Trophoblast cell (in vitro differentiated cells and primary cell): ENCODE measurements around the gene DDX42.

Experiments
- DNase-seq, 2 donors: peaks; one replicate each; pipeline ENCODE4 v3.0.0-alpha.2; 2016
- H2AFZ ChIP-seq: 2 replicates; pipeline ENCODE4 v1.6.1; 2013; ENCODE audit warnings: low read length, moderate library complexity, mild to moderate bottlenecking; ENCODE audit not compliant: insufficient read depth, poor library complexity
- H2AK5ac ChIP-seq: 2 replicates; pipeline ENCODE4 v1.6.1; 2013; ENCODE audit warnings: mild to moderate bottlenecking, low read length
- H2BK120ac ChIP-seq: 2 replicates; pipeline ENCODE4 v1.6.1; 2013; ENCODE audit warnings: low read length, mild to moderate bottlenecking, moderate library complexity; ENCODE audit not compliant: insufficient read depth, poor library complexity
- H2BK12ac ChIP-seq: 2 replicates; pipeline ENCODE4 v1.6.1; 2013; ENCODE audit warnings: mild to moderate bottlenecking, low read length, moderate library complexity
- H2BK5ac ChIP-seq: 2 replicates; pipeline ENCODE4 v1.6.1; 2013; ENCODE audit warnings: low read length, low read depth, moderate library complexity, mild to moderate bottlenecking; ENCODE audit not compliant: poor library complexity
- H3K14ac ChIP-seq: 2 replicates; pipeline ENCODE4 v1.6.1; 2013; ENCODE audit warnings: mild to moderate bottlenecking, low read length
- H3K18ac ChIP-seq: 2 replicates; pipeline ENCODE4 v1.6.1; 2013; ENCODE audit warnings: mild to moderate bottlenecking, low read length
- H3K23ac ChIP-seq: 2 replicates; pipeline ENCODE4 v1.6.1; 2013; ENCODE audit warnings: low read length
- H3K27ac ChIP-seq: 2 replicates; pipeline ENCODE4 v1.5.1; 2013; ENCODE audit warnings: low read depth, mild to moderate bottlenecking, inconsistent platforms, low read length, moderate library complexity
- H3K27me3 ChIP-seq: 2 replicates; pipeline ENCODE4 v1.6.1; 2013; ENCODE audit warnings: inconsistent platforms, mild to moderate bottlenecking, low read length, moderate library complexity; ENCODE audit not compliant: insufficient read depth
- H3K36me3 ChIP-seq, 2 experiments: 1 replicate in 1 of 2; 2 replicates in 1 of 2; pipeline ENCODE4 v1.6.1; 2013; ENCODE audit warnings: low read length in 2 of 2, mild to moderate bottlenecking in 2 of 2, moderate library complexity in 1 of 2; ENCODE audit not compliant: insufficient read depth in 2 of 2, control insufficient read depth in 1 of 2
- H3K4ac ChIP-seq: 2 replicates; pipeline ENCODE4 v1.6.1; 2013; ENCODE audit warnings: low read depth, mild to moderate bottlenecking, low read length, moderate library complexity
- H3K4me1 ChIP-seq, 2 experiments: 1 replicate in 1 of 2; 2 replicates in 1 of 2; pipeline ENCODE4 v1.6.1; 2013; ENCODE audit warnings: low read length in 2 of 2, mild to moderate bottlenecking in 2 of 2, moderate library complexity in 1 of 2; ENCODE audit not compliant: insufficient read depth in 2 of 2, control insufficient read depth in 1 of 2
- H3K4me2 ChIP-seq: 2 replicates; pipeline ENCODE4 v1.6.1; 2013; ENCODE audit warnings: inconsistent platforms, mild to moderate bottlenecking, low read length, moderate library complexity
- H3K4me3 ChIP-seq: 2 replicates; pipeline ENCODE4 v1.5.1; 2013; ENCODE audit warnings: mild to moderate bottlenecking, low read depth, low read length, inconsistent platforms
- H3K79me1 ChIP-seq: one replicate; pipeline ENCODE4 v1.6.1; 2013; ENCODE audit warnings: low read length
- H3K79me2 ChIP-seq: 2 replicates; pipeline ENCODE4 v1.6.1; 2013; ENCODE audit warnings: low read length, mild to moderate bottlenecking; ENCODE audit not compliant: control insufficient read depth, insufficient read depth, poor library complexity
- H3K9ac ChIP-seq: 2 replicates; pipeline ENCODE4 v1.6.1; 2013; ENCODE audit warnings: mild to moderate bottlenecking, low read length
- H3K9me3 ChIP-seq: 2 replicates; pipeline ENCODE4 v1.6.1; 2013; ENCODE audit warnings: low read depth, mild to moderate bottlenecking, control low read depth, inconsistent platforms, low read length; ENCODE audit not compliant: insufficient read depth
- H4K12ac ChIP-seq: 2 replicates; pipeline ENCODE4 v1.6.1; 2013; ENCODE audit warnings: low read depth, mild to moderate bottlenecking, low read length, moderate library complexity
- H4K8ac ChIP-seq: 2 replicates; pipeline ENCODE4 v1.6.1; 2013; ENCODE audit warnings: low read depth, mild to moderate bottlenecking, low read length, moderate library complexity
- H4K91ac ChIP-seq: one replicate; pipeline ENCODE4 v1.6.1; 2013; ENCODE audit warnings: low read depth, mild to moderate bottlenecking, low read length, moderate library complexity
- WGBS: extraction: QIAGEN DNeasy Blood & Tissue Kit; methylation state at CpG from one replicate; pipeline ENCODE4 v1.1.7; 2013; ENCODE audit warnings: missing lambda C conversion rate; ENCODE audit not compliant: insufficient read length, insufficient coverage; ENCODE audit errors: extremely low coverage; 5-methylcytosine and 5-hydroxymethylcytosine counted together

Gene DDX42

GRCh38 chr17:63827002-63827800 lies 53.2 kb downstream of the DDX42 start, which contains the start of the genes FTSJ3 and PSMC5:
FTSJ3 (minus strand) TSS chr17:63827663; CDS start chr17:63826902, 761 bp downstream.
PSMC5 (plus strand) TSS chr17:63827431; CDS start chr17:63827491, 60 bp downstream.
- H3K9ac ChIP-seq, result peak within 1 kb of the TSS; percentile 93
- H3K9me3 ChIP-seq, result no peaks in the 10 kb centered on the region
- H3K4me3 ChIP-seq, result peak within 1 kb of the TSS; percentile 92
- H3K79me1 ChIP-seq, result peaks cover 13% of the 10 kb centered on the region
- peak within 1 kb of the TSS; percentile 40 for H2AK5ac ChIP-seq
- peak within 1 kb of the TSS; percentile 76 for H2AFZ ChIP-seq
- peak; percentile 93 to 95 for DNase-seq
- WGBS, result no CpG with 5 or more reads among the region's 58 CpGs
- H4K91ac ChIP-seq, result peak within 1 kb of the TSS; percentile 74
- H2BK120ac ChIP-seq, result peak within 1 kb of the TSS; percentile 60
- no peak within 1 kb of the TSS for H3K23ac ChIP-seq
- H3K36me3 ChIP-seq, result peaks cover 49 to 66% of the 10 kb centered on the region in 2 experiments
- peak within 1 kb of the TSS; percentile 84 for H3K14ac ChIP-seq
- peak within 1 kb of the TSS; percentile 89 for H4K8ac ChIP-seq
- H3K79me2 ChIP-seq, result peaks cover 13% of the 10 kb centered on the region
- H2BK12ac ChIP-seq, result no peak within 1 kb of the TSS
- H3K4ac ChIP-seq, result peak within 1 kb of the TSS; percentile 71
- H3K18ac ChIP-seq, result peak within 1 kb of the TSS; percentile 83
- peak within 1 kb of the TSS; percentile 88 for H3K27ac ChIP-seq
- no peaks in the 10 kb centered on the region for H3K27me3 ChIP-seq
- peak within 1 kb of the TSS; percentile 91 for H3K4me2 ChIP-seq
- H2BK5ac ChIP-seq, result peak within 1 kb of the TSS; percentile 82
- peaks cover 0 to 11% of the 10 kb centered on the region in 2 experiments for H3K4me1 ChIP-seq
- H4K12ac ChIP-seq, result peak within 1 kb of the TSS; percentile 88

- Histone ChIP-seq H2BK120ac (peak overlapping the region; percentile 60), H3K4me2 (peak overlapping the region; percentile 88), H3K9ac (peak overlapping the region; percentile 93), H3K27me3 (no peaks in the 10 kb centered on the region), H4K8ac (peak overlapping the region; percentile 89), H3K4me1 (peaks cover 0 to 11% of the 10 kb centered on the region in 2 experiments), H2AK5ac (no peak overlapping the region), H3K9me3 (no peaks in the 10 kb centered on the region), H3K36me3 (peaks cover 54 to 68% of the 10 kb centered on the region in 2 experiments), H3K18ac (peak overlapping the region; percentile 83), H3K79me1 (peaks cover 13% of the 10 kb centered on the region), H4K12ac (peak overlapping the region; percentile 88), H3K4ac (peak overlapping the region; percentile 71), H2AFZ (peak overlapping the region; percentile 76), H4K91ac (peak overlapping the region; percentile 74), H3K4me3 (peak overlapping the region; percentile 92), H2BK5ac (peak overlapping the region; percentile 29), H3K14ac (peak overlapping the region; percentile 84), H3K23ac (no peak overlapping the region), H3K79me2 (peaks cover 13% of the 10 kb centered on the region), H3K27ac (peak overlapping the region; percentile 88), H2BK12ac (no peak overlapping the region)
- DNase-seq, result no peak
- WGBS, result no CpG with 5 or more reads among the region's 19 CpGs
Observed at GRCh38 chr17:63827801-63828221, 53.8 kb downstream of the DDX42 start.

- no CpG with 5 or more reads among the region's 3 CpGs for WGBS
- H3K18ac ChIP-seq, result no peak overlapping the region
- H4K8ac ChIP-seq, result no peak overlapping the region
- H3K27me3 ChIP-seq, result no peaks in the 10 kb centered on the region
- H3K79me1 ChIP-seq, result peaks cover 13% of the 10 kb centered on the region
- DNase-seq, result no peak
- peaks cover 0 to 11% of the 10 kb centered on the region in 2 experiments for H3K4me1 ChIP-seq
- H3K9me3 ChIP-seq, result no peaks in the 10 kb centered on the region
- H3K14ac ChIP-seq, result no peak overlapping the region
- H3K36me3 ChIP-seq, result peaks cover 60 to 70% of the 10 kb centered on the region in 2 experiments
- H3K27ac ChIP-seq, result no peak overlapping the region
- no peak overlapping the region for H3K4ac ChIP-seq
- no peak overlapping the region for H2AK5ac ChIP-seq
- peaks cover 13% of the 10 kb centered on the region for H3K79me2 ChIP-seq
- no peak overlapping the region for H4K12ac ChIP-seq
- H2BK5ac ChIP-seq, result no peak overlapping the region
- no peak overlapping the region for H3K23ac ChIP-seq
- no peak overlapping the region for H2BK12ac ChIP-seq
- no peak overlapping the region for H3K4me2 ChIP-seq
- H3K4me3 ChIP-seq, result no peak overlapping the region
- H3K9ac ChIP-seq, result no peak overlapping the region
- H2AFZ ChIP-seq, result no peak overlapping the region
- no peak overlapping the region for H4K91ac ChIP-seq
- no peak overlapping the region for H2BK120ac ChIP-seq
Observed at GRCh38 chr17:63828936-63829335, 55.0 kb downstream of the DDX42 start.

GRCh38 chr17:63830278-63830677 lies 56.3 kb downstream of the DDX42 start:
- H3K79me1 ChIP-seq, result peaks cover 13% of the 10 kb centered on the region
- H4K91ac ChIP-seq, result no peak overlapping the region
- no CpG with 5 or more reads among the region's 5 CpGs for WGBS

More at GRCh38 chr17:63830278-63830677, 56.3 kb downstream of the DDX42 start:
- Histone ChIP-seq H3K18ac (no peak overlapping the region), H4K8ac (no peak overlapping the region), H3K9ac (no peak overlapping the region), H3K14ac (no peak overlapping the region), H2AFZ (no peak overlapping the region), H2BK120ac (no peak overlapping the region), H3K4ac (no peak overlapping the region), H4K12ac (no peak overlapping the region), H3K4me2 (no peak overlapping the region), H3K4me3 (no peak overlapping the region), H3K79me2 (peaks cover 13% of the 10 kb centered on the region), H3K27ac (no peak overlapping the region), H3K27me3 (no peaks in the 10 kb centered on the region), H2AK5ac (no peak overlapping the region), H3K4me1 (peaks cover under 1 to 20% of the 10 kb centered on the region in 2 experiments), H3K23ac (no peak overlapping the region), H2BK12ac (no peak overlapping the region), H3K9me3 (no peaks in the 10 kb centered on the region), H3K36me3 (peaks cover 60 to 65% of the 10 kb centered on the region in 2 experiments), H2BK5ac (no peak overlapping the region)
- DNase-seq, result no peak
